GM12875 (cell line): ENCODE measurements around the gene ZNF784.
"Not testable (repeated sequence)": the region's sequence is repeated elsewhere in the genome, so short reads cannot be mapped to it uniquely, and the experiment has no call there.

Source experiments
- H3K4me3 ChIP-seq: one replicate; pipeline ENCODE4 v1.5.1; 2011; ENCODE audit warnings: low read depth, low read length, control low read depth
- TF ChIP-seq, protein P1 (sequence below): IDR thresholded peaks from 2 replicates; pipeline ENCODE4 v1.5.1; 2011; ENCODE audit warnings: low read depth, mild to moderate bottlenecking, control low read depth, inconsistent platforms, low read length, moderate library complexity, borderline replicate concordance; ENCODE audit not compliant: insufficient read depth

Gene ZNF784

DNA sequence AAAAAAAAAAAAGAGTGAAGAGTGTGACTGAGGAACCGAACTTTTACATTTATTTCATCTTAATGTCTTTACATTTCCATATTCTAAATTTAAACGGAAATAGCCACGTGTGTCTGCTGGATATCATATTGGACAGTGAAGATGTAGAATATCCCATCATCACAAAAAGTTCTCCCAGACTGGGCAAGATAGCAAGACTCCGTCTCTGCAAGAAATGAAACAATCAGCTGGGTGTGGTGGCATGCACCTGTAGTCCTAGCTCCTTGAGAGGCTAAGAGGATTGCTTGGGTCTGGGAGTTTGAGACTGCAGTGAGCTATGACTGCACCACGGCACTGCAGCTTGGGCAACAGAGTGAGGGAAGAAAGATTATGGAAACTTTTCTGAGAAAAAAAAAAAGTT, 47.6 kb downstream of the ZNF784 start:
- TF ChIP-seq, protein P1, sequence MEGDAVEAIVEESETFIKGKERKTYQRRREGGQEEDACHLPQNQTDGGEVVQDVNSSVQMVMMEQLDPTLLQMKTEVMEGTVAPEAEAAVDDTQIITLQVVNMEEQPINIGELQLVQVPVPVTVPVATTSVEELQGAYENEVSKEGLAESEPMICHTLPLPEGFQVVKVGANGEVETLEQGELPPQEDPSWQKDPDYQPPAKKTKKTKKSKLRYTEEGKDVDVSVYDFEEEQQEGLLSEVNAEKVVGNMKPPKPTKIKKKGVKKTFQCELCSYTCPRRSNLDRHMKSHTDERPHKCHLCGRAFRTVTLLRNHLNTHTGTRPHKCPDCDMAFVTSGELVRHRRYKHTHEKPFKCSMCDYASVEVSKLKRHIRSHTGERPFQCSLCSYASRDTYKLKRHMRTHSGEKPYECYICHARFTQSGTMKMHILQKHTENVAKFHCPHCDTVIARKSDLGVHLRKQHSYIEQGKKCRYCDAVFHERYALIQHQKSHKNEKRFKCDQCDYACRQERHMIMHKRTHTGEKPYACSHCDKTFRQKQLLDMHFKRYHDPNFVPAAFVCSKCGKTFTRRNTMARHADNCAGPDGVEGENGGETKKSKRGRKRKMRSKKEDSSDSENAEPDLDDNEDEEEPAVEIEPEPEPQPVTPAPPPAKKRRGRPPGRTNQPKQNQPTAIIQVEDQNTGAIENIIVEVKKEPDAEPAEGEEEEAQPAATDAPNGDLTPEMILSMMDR, result no peak
- H3K4me3 ChIP-seq, result no peak overlapping the region

DNA sequence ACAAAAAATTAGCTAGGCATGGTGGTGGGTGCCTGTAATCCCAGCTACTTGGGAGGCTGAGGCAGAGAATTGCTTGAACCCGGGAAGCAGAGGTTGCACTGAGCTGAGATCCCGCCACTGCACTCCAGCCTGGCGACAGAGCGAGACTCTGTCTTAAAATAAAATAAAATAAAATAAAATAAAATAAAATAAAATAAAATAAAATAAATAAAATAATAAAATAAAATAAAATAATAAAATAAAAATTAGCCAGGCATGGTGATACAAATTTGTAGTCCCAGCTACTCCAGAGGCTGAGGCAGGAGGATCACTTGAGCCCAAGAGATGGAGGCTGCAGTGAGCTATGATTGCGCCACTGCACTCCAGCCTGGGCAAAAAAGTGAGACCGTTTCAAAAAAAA, 50.4 kb downstream of the ZNF784 start:
- not testable (repeated sequence) for H3K4me3 ChIP-seq
